H9 (cell line): Measurements from ENCODE around the gene ZNF845. TPM values are rescaled to one million over a fixed set of nuclear protein-coding genes. Genes with fewer than 3 reads are reported as not detected.

Experiments used
- DNase-seq: peaks from one replicate; pipeline ENCODE4 v3.0.0-alpha.2; 2017
- H2AFZ ChIP-seq: one replicate; pipeline ENCODE4 v1.6.1; 2013; ENCODE audit warnings: mild to moderate bottlenecking, low read length, control low read depth, moderate library complexity
- H2AK5ac ChIP-seq: 2 replicates; pipeline ENCODE4 v1.6.1; 2013; ENCODE audit warnings: low read length, control low read depth, mixed read lengths; ENCODE audit not compliant: insufficient read length
- H2BK120ac ChIP-seq: one replicate; pipeline ENCODE4 v1.6.1; 2013; ENCODE audit warnings: low read depth, mild to moderate bottlenecking, low read length, control low read depth, inconsistent platforms; ENCODE audit not compliant: poor library complexity, severe bottlenecking
- H2BK12ac ChIP-seq: 2 replicates; pipeline ENCODE4 v1.6.1; 2013; ENCODE audit warnings: low read length, control low read depth, mixed read lengths, low read depth; ENCODE audit not compliant: insufficient read length
- H2BK15ac ChIP-seq: 2 replicates; pipeline ENCODE4 v1.6.1; 2013; ENCODE audit warnings: low read depth, low read length, control low read depth
- H2BK20ac ChIP-seq: one replicate; pipeline ENCODE4 v1.6.1; 2013; ENCODE audit warnings: low read depth, mild to moderate bottlenecking, low read length, control low read depth, inconsistent platforms; ENCODE audit not compliant: poor library complexity, severe bottlenecking
- H2BK5ac ChIP-seq: 2 replicates; pipeline ENCODE4 v1.6.1; 2013; ENCODE audit warnings: low read length, control low read depth, mixed read lengths; ENCODE audit not compliant: insufficient read length
- H3K14ac ChIP-seq: 2 replicates; pipeline ENCODE4 v1.6.1; 2013; ENCODE audit warnings: low read length, control low read depth; ENCODE audit not compliant: insufficient read depth
- H3K18ac ChIP-seq: 2 replicates; pipeline ENCODE4 v1.6.1; 2013; ENCODE audit warnings: low read depth, mild to moderate bottlenecking, mixed read lengths, low read length, control low read depth; ENCODE audit not compliant: insufficient read length
- H3K23ac ChIP-seq: 2 replicates; pipeline ENCODE4 v1.6.1; 2013; ENCODE audit warnings: low read length, control low read depth, mixed read lengths, low read depth; ENCODE audit not compliant: insufficient read length
- H3K23me2 ChIP-seq: 2 replicates; pipeline ENCODE4 v1.6.1; 2013; ENCODE audit warnings: low read depth, mild to moderate bottlenecking, mixed read lengths, low read length, control low read depth; ENCODE audit not compliant: insufficient read length, poor library complexity, severe bottlenecking
- H3K27ac ChIP-seq: 2 replicates; pipeline ENCODE4 v1.5.1; 2013; ENCODE audit warnings: low read length, control low read depth, mixed read lengths, low read depth; ENCODE audit not compliant: insufficient read length
- H3K27me3 ChIP-seq: 2 replicates; pipeline ENCODE4 v1.6.1; 2013; ENCODE audit warnings: low read length, control low read depth, inconsistent platforms; ENCODE audit not compliant: insufficient read depth
- H3K4ac ChIP-seq: 2 replicates; pipeline ENCODE4 v1.6.1; 2013; ENCODE audit warnings: low read depth, mild to moderate bottlenecking, control low read depth, inconsistent platforms, low read length, moderate library complexity
- H3K4me1 ChIP-seq: 2 replicates; pipeline ENCODE4 v1.6.1; 2013; ENCODE audit warnings: low read length, control low read depth, inconsistent platforms; ENCODE audit not compliant: insufficient read depth
- H3K4me2 ChIP-seq: 2 replicates; pipeline ENCODE4 v1.6.1; 2013; ENCODE audit warnings: low read length, control low read depth, mixed read lengths; ENCODE audit not compliant: insufficient read length, insufficient read depth
- H3K56ac ChIP-seq: 2 replicates; pipeline ENCODE4 v1.6.1; 2013; ENCODE audit warnings: low read depth, mild to moderate bottlenecking, mixed read lengths, low read length, control low read depth; ENCODE audit not compliant: insufficient read length
- H3K79me1 ChIP-seq: 2 replicates; pipeline ENCODE4 v1.6.1; 2013; ENCODE audit warnings: low read depth, mild to moderate bottlenecking, moderate library complexity, low read length, control low read depth, inconsistent platforms; ENCODE audit not compliant: insufficient read depth, poor library complexity, severe bottlenecking
- H3K79me2 ChIP-seq: 2 replicates; pipeline ENCODE4 v1.6.1; 2013; ENCODE audit warnings: low read length, control low read depth, inconsistent platforms; ENCODE audit not compliant: insufficient read depth
- H3K9ac ChIP-seq: 2 replicates; pipeline ENCODE4 v1.6.1; 2013; ENCODE audit warnings: low read length, control low read depth, mixed read lengths; ENCODE audit not compliant: insufficient read length; ENCODE audit errors: extremely low read depth
- H3K9me3 ChIP-seq: one replicate; pipeline ENCODE4 v1.6.1; 2013; ENCODE audit warnings: low read depth, low read length, inconsistent platforms; ENCODE audit not compliant: control insufficient read depth
- H3T11ph ChIP-seq: one replicate; pipeline ENCODE4 v1.6.1; 2013; ENCODE audit warnings: mild to moderate bottlenecking, low read length, control low read depth, inconsistent platforms
- H4K20me1 ChIP-seq: one replicate; pipeline ENCODE4 v1.6.1; 2013; ENCODE audit not compliant: control insufficient read depth, insufficient read length, insufficient read depth
- H4K5ac ChIP-seq: 2 replicates; pipeline ENCODE4 v1.6.1; 2013; ENCODE audit warnings: low read depth, mild to moderate bottlenecking, mixed read lengths, low read length, control low read depth; ENCODE audit not compliant: insufficient read length
- H4K8ac ChIP-seq: replicated peaks from 2 replicates; pipeline ENCODE4 v1.6.1; 2013; ENCODE audit warnings: low read length, control low read depth, mixed read lengths, low read depth; ENCODE audit not compliant: insufficient read length
- H4K91ac ChIP-seq: 2 replicates; pipeline ENCODE4 v1.6.1; 2013; ENCODE audit warnings: low read depth, mild to moderate bottlenecking, moderate library complexity, mixed read lengths, low read length, control low read depth; ENCODE audit not compliant: insufficient read length
- H3K27ac Mint-ChIP-seq, 3 experiments: 2 replicates in 2 of 3; 3 replicates in 1 of 3; pipeline ENCODE4 v1.8.0; 2020 to 2021; ENCODE audit warnings: mixed read lengths in 3 of 3, mild to moderate bottlenecking in 1 of 3, moderate library complexity in 1 of 3
- H3K27me3 Mint-ChIP-seq: 2 replicates; pipeline ENCODE4 v1.8.0; 2021; ENCODE audit warnings: low read depth, mild to moderate bottlenecking, moderate library complexity, mixed read lengths
- H3K36me3 Mint-ChIP-seq, 3 experiments: 2 replicates in 2 of 3; 3 replicates in 1 of 3; pipeline ENCODE4 v1.8.0; 2020 to 2021; ENCODE audit warnings: low read depth in 3 of 3, mixed read lengths in 3 of 3; ENCODE audit not compliant: insufficient read depth in 1 of 3
- H3K4me1 Mint-ChIP-seq, 2 experiments: 2 replicates each; pipeline ENCODE4 v1.8.0; 2020; ENCODE audit warnings: mixed read lengths in 2 of 2
- H3K4me3 Mint-ChIP-seq, 2 experiments: 2 replicates in 1 of 2; 3 replicates in 1 of 2; pipeline ENCODE4 v1.8.0; 2020 to 2021; ENCODE audit warnings: mild to moderate bottlenecking in 2 of 2, mixed read lengths in 2 of 2, moderate library complexity in 1 of 2
- H3K9me3 Mint-ChIP-seq, 2 experiments: 2 replicates in 1 of 2; 3 replicates in 1 of 2; pipeline ENCODE4 v1.8.0; 2020; ENCODE audit warnings: mild to moderate bottlenecking in 2 of 2, mixed read lengths in 2 of 2, moderate library complexity in 1 of 2
- CTCF ChIP-seq: fragments of 200-600 bp; sonication (generic); conservative IDR thresholded peaks from 3 replicates; pipeline ENCODE4 v1.8.0; 2021; ENCODE audit warnings: antibody characterized with exemption, mild to moderate bottlenecking
- WGBS: extraction: QIAGEN DNeasy Blood & Tissue Kit; methylation state at CpG from one replicate; pipeline ENCODE4 v1.1.7; 2013; ENCODE audit warnings: missing lambda C conversion rate, low lambda C conversion rate, mixed read lengths; ENCODE audit not compliant: insufficient read length; ENCODE audit errors: extremely low coverage; 5-methylcytosine and 5-hydroxymethylcytosine counted together
- total RNA-seq: library from RNA; stranded (reverse); gene quantifications from 2 replicates; pipeline ENCODE4 v1.2.1, GENCODE V29; 2021

Gene ZNF845
- total RNA-seq, 1 experiment from 2014 or later: 17.4 TPM

- Histone ChIP-seq H3K27ac (no peak overlapping the region), H4K20me1 (no peaks in the 10 kb centered on the region), H3K9me3 (peaks cover 10% of the 10 kb centered on the region), H3K18ac (no peak overlapping the region), H3K27me3 (no peaks in the 10 kb centered on the region), H2BK5ac (no peak overlapping the region), H3K14ac (no peak overlapping the region), H2BK20ac (no peak overlapping the region), H4K91ac (no peak overlapping the region), H2BK120ac (no peak overlapping the region), H3K23me2 (no peaks in the 10 kb centered on the region), H3K56ac (no peak overlapping the region), H3K23ac (no peak overlapping the region), H3K4ac (no peak overlapping the region), H3K79me2 (no peaks in the 10 kb centered on the region), H4K8ac (no peak overlapping the region), H3K4me1 (0 out of 2 replicates have a peak, but pooled peaks cover 3% of the 10 kb centered on the region), H3K4me2 (no peak overlapping the region), H2AK5ac (no peak overlapping the region), H2AFZ (no peak overlapping the region), H2BK12ac (no peak overlapping the region), H3K79me1 (no peaks in the 10 kb centered on the region), H4K5ac (no peak overlapping the region), H3T11ph (no peak overlapping the region), H2BK15ac (no peak overlapping the region), H3K9ac (no peak overlapping the region)
- Mint-ChIP-seq H3K36me3 (peaks cover 38 to 44% (median 42%) of the 10 kb centered on the region in 3 experiments), H3K9me3 (peaks cover 23 to 34% of the 10 kb centered on the region in 2 experiments), H3K4me1 (peaks cover 6 to 10% of the 10 kb centered on the region in 2 experiments), H3K4me3 (no peak overlapping the region), H3K27ac (no peak overlapping the region), H3K27me3 (no peaks in the 10 kb centered on the region)
- no peak for DNase-seq
- TF ChIP-seq CTCF: no peak
- no CpG with 5 or more reads among the region's 3 CpGs for WGBS
Measured at GRCh38 chr19:53388168-53388567, 54.6 kb downstream of the ZNF845 start.
